Measurements from ENCODE around the gene PTPRU.

The PTPRU gene

DNA sequence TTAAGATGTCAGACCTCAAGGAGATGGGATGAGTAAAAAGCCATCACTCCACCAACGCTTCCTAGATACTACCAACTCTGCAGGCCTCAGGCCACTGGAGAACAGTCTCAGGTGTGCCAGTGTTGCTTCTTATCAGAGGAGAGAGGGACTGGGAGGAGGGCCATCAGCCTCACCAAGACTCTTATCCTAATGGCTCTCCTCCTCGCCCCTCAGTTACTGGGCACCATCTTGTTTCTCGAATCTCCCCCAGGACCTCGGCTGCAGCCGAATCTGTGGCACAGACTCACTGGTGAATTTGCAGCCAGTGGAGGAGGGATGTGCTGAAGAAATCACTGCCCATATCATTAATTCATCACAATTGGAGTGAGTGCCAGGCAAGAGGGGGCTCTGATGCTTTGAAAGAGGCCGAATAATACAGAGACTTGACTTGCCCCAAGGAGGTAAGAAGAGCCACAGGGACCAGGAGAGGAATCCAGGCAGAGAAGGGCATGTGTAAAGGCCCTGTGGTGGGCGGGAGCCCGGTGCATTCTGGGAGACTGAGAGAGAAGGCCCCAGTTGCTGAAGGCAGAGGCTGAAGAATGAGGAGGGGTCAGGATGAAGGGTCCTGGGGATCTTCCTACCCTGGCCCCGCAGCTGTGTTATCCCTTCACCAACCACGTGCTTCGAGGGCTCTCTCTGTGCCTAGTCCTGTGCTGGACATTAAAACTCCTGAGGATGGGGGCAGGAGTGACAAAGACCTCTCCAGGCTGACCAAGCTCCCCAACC, 129.8 kb downstream of the PTPRU start:
- TF ChIP-seq CTCF (IDR thresholded peaks at IDR 0.05; ENCODE audit: borderline replicate concordance, control extremely low read depth, extremely low read depth, insufficient read depth, missing control alignments): no peak
- in situ Hi-C loops (cut with MboI; ENCODE audit: low sequenced_read_pairs, unreplicated experiment): no loop called here
- DNase-seq (ENCODE audit: low spot score): no peak

DNA sequence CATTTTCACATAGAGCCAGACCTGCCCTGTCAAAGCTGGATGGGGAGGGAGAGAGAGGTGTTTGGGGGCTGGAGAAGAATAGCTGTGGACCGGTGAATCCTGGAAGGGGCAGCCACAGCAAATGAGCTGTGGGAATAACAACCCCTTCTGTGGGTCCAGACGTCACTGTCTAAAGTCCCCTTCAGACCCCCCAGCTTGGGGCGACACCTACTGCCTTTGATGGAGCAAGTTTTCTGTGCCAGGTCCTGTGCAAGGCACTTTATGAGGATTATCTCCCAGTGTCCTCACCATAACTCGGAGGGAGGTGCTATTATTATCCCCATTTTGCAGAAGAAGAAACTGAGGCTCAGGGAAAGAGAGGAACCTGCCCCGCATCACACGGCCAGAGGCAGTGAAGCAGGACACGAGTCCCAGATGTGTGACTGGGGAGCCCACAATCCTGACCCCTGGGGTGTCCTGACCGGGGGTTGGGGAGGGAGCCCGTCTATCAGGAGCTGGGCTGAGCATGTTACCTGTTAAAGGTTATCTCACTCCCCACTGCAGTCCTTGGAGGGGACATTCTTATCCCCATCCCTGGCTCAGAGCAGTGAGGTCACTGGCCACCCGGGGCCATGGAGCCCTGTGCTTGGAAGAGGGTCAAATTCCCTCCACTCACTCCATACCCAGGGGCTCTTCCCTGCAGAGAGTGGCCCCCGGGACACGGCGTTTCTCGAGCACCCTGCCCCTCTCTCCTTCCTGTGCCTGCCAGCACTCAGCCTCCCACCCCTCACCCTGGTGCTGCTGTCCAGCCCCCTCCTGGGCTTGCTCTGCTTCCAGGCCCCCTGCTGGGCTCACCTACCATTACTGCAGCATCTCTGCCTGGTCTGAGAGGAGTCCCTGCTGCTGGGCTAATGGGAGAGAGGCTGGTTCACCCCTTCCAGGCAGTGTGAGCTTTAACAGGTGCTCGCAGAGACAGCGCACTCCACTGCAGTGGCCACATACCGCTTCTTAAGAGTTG, 132.9 kb downstream of the PTPRU start:
- no peak for DNase-seq (ENCODE audit: low spot score)
- no peak for TF ChIP-seq CTCF (IDR thresholded peaks at IDR 0.05; ENCODE audit: borderline replicate concordance, control extremely low read depth, extremely low read depth, insufficient read depth, missing control alignments)
- in situ Hi-C loops (cut with MboI; ENCODE audit: low sequenced_read_pairs, unreplicated experiment): no loop called here

DNA sequence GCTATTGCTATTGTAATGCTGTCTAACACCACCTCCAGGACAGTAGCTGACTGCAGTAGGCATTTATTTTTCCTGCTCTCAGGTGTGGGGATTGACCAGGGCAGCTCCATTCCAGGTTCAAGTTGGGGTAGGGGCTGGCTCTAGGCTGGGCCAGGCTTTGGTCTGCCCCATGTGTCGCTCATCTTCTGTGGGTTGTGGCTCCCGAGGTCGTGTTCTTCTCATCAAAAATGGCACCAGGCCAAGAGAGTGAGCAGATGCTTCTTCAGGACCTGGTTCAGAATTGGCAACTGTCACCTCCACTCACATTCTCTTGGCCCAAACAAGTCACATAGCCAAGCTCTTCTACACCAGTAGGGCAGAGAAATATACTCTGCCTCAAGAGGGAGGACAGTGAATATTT, 133.7 kb downstream of the PTPRU start:
- TF ChIP-seq CTCF (IDR thresholded peaks at IDR 0.05; ENCODE audit: borderline replicate concordance, control extremely low read depth, extremely low read depth, insufficient read depth, missing control alignments): no peak
- in situ Hi-C loops (cut with MboI; ENCODE audit: low sequenced_read_pairs, unreplicated experiment): no loop called here
- DNase-seq (ENCODE audit: low spot score): no peak

GRCh38 chr1:29371332-29371731, 135.0 kb downstream of the PTPRU start:
- in situ Hi-C loops (cut with MboI; ENCODE audit: low sequenced_read_pairs, unreplicated experiment): no loop called here

DNA sequence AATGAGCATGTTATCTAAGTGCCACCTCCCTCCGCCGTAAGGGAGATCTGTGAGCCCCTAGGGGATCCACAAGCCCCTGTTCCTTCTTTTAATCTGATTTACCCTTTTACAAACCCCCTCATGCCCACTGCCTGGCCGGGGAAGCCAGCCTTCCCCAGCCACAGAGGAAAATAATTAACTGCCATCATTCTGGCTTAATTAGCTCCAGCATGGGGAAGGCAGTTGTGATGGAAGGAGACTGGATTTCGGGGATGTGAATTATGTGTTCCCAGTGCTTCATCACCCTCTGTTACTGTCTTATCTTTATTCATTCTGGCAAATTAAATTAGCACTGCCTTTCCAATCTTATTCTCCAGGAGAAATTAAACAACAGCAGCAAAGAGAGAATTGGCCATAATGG, 135.8 kb downstream of the PTPRU start:
- DNase-seq (ENCODE audit: low spot score): no peak
- in situ Hi-C loops (cut with MboI; ENCODE audit: low sequenced_read_pairs, unreplicated experiment): no loop called here
- TF ChIP-seq CTCF (IDR thresholded peaks at IDR 0.05; ENCODE audit: borderline replicate concordance, control extremely low read depth, extremely low read depth, insufficient read depth, missing control alignments): no peak

More at GRCh38 chr1:29371332-29371731, 135.0 kb downstream of the PTPRU start:
- DNase-seq (ENCODE audit: low spot score): no peak
- TF ChIP-seq CTCF (IDR thresholded peaks at IDR 0.05; ENCODE audit: borderline replicate concordance, control extremely low read depth, extremely low read depth, insufficient read depth, missing control alignments): no peak
